LoVo (cell line): Measurements from ENCODE around the gene SHMT2.

Source experiments
- DNase-seq: peaks from one replicate; pipeline ENCODE4 v3.0.0-alpha.2; 2016; ENCODE audit warnings: low spot score

The SHMT2 gene

DNA sequence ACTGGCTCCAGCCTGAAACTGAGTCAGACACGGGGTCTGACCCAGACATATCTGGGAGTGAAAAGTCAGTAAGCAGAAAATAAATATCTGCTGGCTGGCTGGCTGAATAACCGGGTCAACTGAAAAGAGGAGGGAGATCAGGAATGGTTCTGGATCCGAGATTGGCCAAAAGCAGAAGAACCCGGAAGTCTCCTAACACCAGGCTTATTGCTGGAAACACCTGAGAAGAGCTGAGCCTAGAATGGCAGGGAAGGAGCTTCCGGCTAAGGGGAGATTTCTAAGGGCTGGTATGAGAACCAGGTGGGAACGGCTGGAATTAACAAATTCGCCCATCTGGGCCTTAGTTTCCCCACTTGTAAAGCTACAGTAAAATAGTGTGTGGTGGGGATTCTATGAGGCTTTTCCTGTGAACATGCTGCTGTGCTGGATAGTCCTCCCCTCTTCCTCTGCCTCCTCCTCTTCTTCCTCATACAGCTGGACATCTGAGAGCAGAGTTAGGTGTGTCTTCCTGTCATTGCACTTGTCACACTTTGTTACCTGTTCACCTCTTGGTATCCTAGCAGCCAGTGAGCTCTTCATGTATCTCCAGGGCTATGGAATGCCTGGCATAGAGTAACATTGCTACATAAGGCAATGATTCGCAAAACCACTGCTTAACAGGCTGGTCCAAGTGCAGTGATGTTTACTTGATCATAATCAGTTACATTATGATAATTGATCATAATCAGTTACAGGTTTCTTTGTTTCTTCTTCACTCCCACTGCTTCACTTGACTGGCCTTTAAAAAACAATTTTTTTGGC is 2.0 kb upstream of the SHMT2 start:
- no peak for DNase-seq

DNA sequence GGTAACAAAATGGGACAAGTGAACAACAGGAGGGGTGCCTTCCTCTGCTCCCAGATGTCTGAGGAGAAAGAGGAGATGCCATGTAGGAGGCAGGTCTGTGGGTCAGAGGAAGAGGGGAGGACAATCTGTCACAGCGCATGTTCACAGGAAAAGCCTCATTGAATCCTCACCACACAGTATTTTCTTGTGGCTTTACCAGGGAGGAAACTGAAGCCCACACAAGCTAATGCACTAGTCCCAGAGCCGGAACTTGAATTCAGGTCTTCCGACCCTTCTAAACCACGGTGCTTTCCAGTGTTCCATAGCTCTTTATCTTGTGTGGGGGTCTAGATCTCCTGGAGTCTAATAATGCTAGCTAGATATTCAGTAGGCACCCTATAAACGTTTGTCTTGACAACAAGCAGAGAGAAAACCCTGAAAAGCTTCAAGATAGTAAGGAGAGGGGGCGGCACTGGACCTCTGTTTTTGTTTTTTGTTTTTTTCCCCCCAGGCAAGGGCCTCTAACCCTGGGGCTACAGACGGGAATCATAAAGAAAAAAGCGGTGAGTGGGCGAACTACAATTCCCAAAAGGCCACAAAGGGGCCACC is 371 bp upstream of the SHMT2 start:
- no peak for DNase-seq

- DNase-seq, result no peak
Observed at GRCh38 chr12:57230381-57231155, 1.1 kb downstream of the SHMT2 start.

- DNase-seq, result no peak
Observed at GRCh38 chr12:57231276-57232021, 1.9 kb downstream of the SHMT2 start.

GRCh38 chr12:57232156-57232756 is 2.7 kb downstream of the SHMT2 start:
- no peak for DNase-seq

GRCh38 chr12:57233357-57234232 is 4.1 kb downstream of the SHMT2 start:
- no peak for DNase-seq

DNA sequence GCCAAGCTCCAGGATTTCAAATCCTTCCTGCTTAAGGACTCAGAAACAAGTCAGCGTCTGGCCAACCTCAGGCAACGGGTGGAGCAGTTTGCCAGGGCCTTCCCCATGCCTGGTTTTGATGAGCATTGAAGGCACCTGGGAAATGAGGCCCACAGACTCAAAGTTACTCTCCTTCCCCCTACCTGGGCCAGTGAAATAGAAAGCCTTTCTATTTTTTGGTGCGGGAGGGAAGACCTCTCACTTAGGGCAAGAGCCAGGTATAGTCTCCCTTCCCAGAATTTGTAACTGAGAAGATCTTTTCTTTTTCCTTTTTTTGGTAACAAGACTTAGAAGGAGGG is 4.7 kb downstream of the SHMT2 start:
- DNase-seq, result no peak

GRCh38 chr12:57234571-57235016 is 5.1 kb downstream of the SHMT2 start:
- no peak for DNase-seq

DNA sequence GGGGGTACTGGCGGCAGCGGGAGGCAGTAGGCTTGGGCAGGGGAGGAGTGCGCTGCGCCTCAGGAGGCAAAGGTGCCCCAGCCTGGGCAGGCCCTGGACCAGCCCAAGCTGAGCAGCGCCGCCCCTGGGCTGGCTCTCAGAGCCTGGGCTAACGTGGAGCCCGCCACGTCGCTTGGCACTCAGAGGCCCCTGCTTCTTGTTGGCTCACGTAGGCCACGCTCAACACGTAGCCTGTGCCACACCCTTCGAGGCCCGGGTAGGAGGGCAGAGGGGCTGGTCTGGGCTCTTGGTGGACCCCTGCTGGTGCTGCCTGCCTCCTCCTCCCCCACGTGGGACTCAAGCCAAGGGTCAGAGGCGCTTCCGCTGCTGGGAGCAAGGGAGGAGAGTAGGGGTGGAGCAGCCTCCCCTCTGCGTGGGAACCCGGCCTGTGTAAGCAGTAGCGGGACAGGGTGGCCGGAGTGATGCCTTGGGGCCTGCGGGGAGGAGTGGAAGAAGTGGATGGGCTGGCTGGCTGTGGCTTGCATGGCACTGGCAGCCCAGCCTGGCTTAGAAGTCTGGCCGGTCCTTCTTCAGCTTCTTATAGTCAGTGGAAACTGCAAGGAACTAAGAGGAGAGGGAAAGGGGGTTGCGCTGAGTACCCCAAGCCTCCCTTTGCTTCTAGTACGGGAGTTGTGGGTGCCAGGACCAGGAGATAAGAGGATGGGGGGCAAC is 5.7 kb downstream of the SHMT2 start:
- no peak for DNase-seq

DNA sequence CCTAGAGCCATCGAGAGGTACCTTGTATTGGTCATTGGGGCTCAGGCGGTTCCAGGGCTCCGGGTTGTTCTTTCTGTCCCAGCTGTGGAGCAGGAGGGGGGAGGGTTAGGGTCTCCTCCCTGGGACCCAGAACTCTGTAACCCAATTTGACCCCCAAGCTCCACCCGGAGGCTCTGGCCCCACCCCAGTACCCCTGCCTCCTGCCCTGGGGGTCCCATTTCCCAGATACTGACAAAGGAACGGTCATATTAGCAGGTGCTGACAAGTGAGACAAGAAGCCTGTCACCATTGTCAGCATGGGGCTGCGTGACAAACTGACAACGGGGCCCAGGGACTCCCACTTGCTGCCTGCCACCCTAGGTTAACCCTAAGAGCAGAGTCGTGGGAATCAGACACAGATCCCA is 6.2 kb downstream of the SHMT2 start:
- DNase-seq, result no peak

- no peak for DNase-seq
Observed at GRCh38 chr12:57236201-57236924, 6.9 kb downstream of the SHMT2 start.

DNA sequence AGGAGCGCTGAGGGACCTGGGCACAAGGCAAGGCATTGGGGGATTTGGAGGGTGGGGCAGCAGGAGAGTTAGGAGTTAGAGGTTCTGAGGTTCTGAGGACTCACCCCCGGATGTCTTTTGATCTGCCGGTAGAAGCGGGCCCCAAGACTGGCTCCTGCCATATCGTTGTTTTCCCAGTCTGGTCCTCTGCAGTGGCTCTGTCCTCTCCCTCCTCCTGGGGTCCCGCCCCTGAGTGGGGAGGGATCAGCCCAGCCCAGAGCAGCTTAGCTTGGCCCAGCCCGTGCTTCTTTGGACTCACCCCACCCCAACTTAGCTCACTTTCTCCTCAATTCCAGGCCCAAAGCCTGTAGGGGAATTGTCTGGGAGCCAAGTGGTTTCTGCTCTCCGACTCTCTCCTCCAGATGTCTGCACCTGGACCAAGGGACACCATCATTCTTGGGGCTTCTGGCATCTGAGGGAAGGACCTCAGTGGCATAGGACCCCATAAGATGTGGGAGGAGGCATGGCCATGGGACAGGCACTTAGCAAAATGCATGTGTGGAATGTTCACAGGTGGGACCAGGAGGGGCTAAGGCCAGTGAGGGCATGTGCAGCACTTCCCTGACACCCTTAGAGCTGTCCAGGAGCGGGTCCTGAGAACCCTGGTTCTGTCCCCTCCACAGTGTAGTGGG is 7.5 kb downstream of the SHMT2 start:
- DNase-seq, result no peak

GRCh38 chr12:57237596-57237931 is 8.1 kb downstream of the SHMT2 start:
- DNase-seq, result no peak

GRCh38 chr12:57237932-57238853 is 8.7 kb downstream of the SHMT2 start:
- DNase-seq, result no peak

DNA sequence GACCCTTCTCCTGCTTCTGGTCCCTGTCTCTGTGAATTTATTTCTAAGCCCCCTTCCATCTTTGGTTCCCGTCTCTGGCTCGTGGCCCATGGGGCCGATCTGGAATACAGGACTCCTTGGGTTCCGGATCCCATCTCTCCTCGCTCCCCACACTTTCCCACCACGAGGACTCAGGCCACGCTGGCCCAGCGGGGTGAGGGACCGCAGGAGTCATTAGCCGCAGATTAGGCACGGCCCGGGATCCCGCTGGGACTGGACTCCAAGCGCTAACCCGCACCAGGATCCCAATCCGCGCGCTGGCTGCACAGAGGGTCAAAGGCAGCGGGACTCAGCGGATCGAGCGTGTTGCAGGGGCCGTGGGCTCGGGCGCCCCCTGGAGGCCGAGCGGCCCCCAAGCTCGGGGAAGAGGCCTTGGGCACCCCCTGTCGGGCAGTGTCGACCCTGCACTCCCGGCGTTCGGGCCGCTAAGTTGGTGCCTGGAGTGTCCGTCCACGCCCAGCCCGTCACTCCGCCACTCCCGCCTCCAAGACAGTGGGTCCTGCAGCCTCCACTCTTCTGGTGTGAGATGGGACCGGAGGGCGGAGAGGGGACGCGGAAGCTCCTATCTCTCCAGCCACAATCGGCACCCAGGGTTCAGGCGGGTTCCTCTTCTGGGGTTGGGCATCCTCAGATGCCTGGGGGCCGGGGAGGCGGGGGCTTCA is 9.5 kb downstream of the SHMT2 start:
- DNase-seq, result peak; percentile 92

DNA sequence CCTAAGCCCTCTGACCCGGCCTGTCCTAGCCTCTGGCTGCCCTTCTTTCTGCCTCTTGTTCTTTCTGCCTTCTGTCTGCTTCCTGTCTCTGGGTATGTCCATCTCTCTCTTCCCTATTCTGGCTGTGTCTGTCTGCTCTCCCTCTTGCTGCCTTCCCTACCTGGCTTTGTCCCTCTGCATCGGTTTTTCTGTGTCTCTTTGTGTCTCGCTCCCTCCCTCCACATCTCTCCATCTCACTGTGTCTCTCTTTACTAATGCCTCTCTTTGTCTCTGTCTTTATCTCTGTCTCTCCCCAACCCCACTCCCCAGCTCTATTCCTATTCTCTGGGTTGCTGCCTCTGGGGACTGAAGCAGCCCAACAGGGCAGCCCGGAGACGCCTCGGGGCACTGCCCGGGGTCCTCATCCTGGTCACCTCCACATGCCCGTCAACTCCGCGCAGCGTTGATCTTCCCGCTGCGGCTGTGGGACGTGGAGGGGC is 10.1 kb downstream of the SHMT2 start:
- DNase-seq, result no peak
